Activated naive CD4-positive, alpha-beta T cell (primary cell): ENCODE results near the gene ACAP3.
"Not testable (repeated sequence)": the region's sequence is repeated elsewhere in the genome, so short reads cannot be mapped to it uniquely, and the experiment has no call there.

Source experiments
- DNase-seq, 4 experiments: peaks; one replicate each; lab custom pipeline; 2025; lab: John Stamatoyannopoulos, UW

ACAP3 gene

DNA sequence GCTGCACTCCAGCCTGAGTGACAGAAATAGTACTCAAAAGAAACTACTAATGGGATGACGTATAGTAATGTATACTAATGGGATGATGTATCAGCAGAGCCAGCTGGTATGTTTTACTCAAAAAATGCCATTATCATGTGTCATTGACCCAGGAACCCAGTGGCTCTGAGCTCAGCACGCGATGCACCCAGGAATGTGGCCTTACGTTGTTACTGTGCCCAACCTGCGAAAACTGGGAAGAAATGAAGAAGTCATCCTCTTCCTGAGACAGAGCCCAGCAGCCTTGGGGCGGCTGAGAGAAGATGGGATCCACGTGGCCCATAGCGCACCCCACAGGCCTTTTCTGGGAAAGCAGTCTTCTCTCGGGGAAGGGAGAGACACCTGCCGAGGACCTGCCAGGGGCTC is 42.9 kb downstream of the ACAP3 start:
- no peak for DNase-seq

DNA sequence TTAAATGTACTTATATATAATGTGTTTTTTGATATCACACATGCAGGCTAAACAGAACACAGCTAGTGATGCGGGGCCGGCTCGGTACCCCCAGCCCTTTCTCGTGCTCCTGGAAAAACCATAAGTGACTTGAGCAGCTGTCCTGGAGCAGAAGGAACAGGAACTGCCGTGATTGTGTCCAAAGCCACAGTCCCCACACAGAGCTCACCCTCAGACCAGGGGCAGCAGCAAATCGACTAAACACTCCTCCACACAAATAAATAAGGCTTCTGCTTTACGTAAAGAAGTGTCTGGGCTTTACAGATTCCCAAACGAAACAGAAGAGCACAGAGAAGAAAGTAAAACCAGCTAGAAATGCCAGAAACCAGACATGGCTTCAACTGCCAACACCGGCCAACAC is 43.7 kb downstream of the ACAP3 start:
- DNase-seq = no peak

DNA sequence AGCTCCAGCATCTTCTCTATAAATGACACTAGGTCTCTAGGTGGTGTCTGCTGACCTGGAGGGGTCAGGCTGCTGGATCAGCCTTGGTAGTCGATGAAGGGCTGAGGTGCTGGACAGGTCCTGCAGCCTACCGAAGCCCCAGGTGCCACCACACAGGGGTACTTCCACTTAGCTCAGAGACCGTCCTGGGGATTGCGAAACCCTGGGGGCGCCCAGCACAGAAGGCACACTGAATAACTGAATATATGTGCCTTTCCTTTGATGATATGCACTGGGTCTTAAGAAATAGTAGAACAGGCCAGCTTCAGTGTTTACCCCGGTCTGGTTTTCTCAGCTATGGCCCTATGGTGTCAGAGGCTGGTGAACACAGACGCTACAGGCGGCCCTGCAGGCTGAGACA is 45.0 kb downstream of the ACAP3 start:
- no peak for DNase-seq

DNA sequence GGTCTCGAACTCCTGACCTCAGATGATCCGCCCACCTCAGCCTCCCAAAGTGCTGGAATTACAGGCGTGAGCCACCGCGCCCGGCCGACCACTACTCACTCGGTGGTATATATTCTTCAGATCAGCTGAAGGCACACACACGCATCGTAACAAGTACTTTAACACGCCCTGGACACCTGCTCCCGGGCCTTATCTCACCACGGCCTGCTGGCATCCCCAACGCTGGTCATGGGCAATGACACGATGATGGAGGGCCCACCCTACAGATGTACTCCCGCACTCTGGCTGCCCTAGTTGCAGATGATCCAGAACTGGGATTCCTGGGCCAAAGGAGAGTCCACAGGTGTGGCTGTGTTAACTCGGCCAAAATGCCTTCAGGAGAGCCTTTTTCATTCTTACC is 45.7 kb downstream of the ACAP3 start:
- DNase-seq = no peak

DNA sequence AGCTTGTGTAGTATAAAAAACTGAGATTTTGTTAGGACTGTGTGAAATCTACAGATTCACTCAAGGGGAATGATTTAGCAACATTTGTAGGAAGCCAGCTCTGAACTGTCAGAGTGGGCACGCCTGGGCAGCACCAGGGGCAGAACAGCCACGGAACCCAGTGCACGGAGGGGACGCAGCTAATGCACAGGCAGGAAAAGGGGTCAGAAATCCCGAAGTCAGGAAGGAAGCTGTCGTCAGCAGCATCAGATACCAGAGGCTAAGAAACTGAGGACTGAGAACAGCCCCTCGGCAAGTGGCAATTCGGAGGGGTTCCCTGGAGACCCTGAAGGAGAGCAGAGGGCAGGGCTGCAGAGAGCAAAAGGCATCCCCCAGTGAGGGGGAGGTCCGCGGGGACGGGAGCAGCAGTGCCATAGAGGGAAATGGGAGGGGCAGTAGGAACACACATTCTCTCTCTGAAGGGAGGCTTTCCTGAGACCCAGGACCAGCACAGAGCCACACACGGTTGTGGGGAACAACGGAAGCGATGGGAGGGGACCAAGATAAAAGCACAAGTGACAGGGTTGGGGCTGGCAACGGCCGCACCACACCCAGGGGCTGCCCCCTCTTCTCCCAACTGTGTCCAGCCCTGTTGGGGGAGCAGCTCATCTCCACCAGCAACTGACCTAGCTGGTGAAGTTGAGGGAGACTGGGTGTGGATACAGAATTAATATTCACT is 46.7 kb downstream of the ACAP3 start:
- no peak for DNase-seq

DNA sequence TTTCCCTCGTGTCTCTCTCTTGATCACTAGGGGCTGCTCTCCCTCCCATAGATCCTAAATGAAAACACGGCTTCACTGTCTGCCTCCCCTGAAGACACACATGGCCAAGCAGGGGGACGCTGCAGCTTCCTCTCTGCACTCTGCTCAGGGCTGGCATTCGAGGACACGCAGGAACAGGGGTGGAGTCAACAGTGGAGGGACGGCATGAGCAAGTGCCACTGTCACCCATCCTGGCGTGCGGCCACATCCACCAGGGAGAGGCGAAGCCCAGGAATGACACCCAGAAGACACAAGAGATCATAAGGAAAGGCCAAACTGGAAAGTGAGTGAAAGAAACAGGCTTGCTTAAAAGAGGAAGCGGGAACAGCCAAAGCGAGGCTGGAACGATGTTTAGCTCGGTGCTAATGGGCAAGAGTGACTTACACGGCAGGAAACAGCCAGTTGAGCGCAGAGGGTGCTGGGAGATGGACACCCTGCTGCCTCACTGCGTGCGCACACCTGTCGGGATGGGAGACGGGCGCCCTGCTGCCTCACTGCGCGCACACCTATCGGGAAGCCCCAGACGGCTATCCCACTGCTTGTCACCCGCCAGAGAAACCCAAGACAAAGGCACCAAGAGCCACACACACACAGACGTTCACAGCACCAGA is 47.7 kb downstream of the ACAP3 start:
- no peak for DNase-seq

DNA sequence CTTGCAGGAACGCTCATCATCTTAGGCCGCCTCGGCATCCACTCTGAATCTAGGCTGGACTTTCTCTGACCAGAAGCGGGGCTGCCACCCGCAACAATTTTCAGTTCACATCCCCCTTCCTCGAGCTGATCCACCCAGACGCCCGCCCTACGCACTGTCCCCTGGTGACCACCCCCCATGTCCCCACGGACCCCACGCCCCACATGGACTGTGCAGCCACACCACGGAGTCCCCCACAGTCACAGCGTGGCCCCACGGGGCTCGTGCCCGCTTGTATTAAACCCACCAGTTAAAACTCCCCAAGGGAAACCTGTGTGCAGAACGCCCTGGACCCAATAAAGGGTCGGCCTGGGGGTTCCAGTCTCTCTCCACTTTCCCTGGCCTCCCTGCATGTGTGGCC is 48.2 kb downstream of the ACAP3 start:
- DNase-seq = no peak

DNA sequence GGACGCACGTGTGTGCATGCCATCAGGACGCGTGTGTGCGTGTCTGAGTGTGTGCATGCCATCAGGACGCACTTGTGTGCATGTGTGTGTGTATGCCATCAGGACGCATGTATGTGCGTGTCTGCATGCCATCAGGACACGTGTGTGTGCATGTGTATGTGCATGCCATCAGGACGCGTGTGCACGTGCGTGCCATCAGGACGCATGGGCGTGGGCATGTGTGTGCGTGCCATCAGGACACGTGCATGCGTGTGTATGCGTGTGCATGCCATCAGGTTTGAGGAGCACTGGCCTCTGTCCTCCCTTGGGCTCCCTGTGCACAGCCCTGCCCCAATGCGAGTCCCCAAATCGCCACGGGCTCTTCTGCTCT is 48.6 kb downstream of the ACAP3 start:
- DNase-seq = no peak

DNA sequence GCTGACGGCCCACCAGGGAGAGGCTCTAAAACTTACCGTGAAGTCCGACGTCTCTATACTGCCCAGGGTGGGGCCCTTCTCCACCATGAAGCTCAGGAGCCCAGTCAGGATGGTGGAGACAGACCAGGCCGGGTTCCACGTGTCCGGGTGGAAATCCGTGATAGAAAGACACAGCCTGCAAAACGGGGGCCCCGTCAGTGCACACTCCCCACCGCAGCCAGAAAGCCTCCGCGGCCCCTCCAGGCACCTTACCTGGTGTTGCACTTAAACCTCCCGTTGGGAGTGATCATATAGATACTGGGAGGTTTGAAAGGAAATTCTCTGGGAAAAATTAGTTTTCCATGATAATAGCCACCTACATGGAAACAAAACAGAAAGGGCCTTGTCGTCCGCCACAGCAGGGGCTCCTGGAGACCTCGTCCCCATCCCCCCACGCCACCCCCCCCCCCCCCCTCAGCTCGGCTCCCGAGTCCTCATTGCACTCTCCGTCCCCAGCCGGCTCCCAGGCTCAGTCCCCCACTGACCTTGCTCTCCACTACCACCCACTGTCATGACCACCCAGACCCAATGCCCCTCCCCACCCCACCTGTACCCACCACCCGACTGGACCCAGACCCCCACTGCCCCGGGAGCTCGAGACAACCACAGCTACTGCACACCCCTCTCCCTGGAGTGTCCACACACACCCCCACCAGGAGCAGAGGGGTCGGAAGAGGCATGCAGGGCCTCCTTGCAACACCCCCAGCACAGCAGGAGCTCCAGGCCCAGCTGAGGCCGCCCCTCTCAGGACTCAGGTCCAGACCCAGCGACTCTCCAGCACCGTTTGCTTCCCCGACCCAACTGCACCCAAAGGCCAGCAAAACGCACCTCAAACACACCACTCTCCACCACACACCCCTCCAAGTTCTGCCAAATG is 50.5 kb downstream of the ACAP3 start:
- DNase-seq = no peak

DNA sequence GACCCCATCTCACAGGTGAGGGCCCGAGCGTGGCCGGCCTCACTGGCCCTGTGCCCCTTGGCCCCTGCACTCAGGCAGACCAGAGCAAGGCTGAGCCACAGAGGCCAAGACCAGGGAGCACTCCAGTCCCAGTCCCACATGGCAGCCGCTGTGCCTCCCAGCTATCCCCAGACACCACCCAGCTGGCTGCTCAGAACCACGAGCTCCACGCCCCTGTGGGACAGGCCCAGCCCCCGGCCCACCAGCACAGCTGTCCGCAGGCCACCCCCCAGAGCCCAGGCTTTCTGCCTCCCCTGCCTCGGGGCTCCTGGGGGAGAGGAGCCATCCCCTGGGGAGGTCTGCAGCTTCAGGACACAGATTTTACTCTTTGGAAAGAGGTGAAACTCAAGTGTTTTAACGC is 52.1 kb downstream of the ACAP3 start:
- no peak for DNase-seq

DNA sequence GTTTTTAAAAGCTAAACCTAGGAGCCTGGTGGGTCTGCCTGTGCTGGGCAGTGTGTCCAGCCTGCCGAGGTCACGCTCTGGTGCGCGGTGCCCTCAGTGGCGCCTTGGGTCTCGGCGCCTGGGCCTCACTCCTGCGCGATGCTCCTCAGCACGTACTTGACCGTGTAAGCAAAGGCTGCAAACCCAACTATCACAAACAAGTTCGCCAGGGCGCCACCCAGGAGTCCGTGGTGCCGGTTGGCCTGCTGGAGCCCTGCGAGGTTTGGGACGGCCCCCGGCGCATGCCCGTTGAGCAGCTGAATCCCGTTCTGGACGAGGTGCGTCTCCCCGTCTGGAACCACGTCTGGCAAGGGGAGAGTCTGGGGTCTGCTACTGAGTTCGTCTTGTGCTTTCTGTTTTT is 52.7 kb downstream of the ACAP3 start:
- no peak for DNase-seq

DNA sequence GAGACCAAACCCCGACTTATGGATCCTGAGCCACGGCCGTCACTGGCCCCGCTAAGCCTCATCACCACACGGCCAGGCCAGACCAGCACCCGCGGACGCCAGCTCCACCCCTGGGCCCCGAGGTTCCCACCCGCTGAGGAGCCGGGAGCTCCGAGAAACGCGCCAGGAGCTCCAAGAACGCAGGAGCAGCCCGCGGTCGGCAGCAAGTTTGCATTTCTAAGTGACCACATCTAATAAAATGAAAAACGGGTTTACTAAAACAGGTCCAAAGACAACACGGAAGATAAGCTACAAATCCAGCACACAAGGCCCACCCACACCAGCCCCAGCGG is 53.1 kb downstream of the ACAP3 start:
- DNase-seq = no peak

DNA sequence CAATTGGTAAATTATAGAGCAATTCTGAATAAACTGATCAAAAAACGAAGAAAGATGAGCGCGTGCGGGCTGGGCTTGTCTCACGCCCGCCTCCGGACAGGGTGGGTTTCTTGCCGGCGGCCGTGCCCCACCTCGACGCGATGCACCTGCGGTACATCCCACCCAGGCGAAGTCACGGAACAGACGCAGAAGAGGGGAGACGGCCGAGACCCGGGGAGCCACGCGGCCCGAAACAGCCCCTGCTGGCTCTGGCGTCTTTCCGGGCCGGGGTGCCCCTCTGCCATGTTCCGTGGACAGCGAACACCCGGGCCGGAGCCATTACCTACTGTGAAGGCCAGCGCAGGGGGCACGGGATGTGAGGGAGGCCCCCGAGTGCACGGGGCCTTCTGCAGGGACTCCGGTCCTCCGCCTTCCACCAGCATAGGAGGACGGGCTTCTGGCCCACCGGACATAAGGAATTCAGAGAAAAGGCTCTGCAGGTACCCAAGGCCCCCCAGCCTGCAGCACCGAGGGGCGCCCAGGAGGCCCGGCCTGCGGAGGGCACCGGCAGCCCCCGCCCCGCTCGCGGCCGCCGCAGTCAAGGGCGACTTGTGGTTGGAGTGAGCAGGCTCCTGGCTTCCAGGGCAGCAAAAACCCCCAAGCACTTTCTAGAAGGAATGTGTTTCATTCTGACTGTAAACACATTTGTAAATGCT is 53.6 kb downstream of the ACAP3 start:
- DNase-seq = no peak

DNA sequence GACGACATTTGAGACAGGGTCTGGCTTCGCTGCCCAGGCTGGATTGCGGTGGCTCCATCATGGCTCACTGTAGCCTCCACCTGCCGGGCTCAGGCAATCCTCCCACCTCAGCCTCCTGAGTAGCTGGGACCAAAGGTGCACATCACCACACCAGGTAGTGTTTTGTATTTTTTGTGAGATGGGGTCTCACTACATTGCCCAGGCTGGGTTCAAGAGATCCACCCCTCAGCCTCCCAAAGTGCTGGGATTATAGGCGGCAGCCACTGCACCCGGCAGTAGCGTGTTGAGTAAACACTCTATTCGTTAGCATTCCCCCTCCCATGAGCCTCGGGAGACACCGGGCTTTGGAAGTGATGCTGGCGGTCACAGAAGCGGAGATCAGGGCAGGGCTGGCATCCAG is 54.4 kb downstream of the ACAP3 start:
- no peak for DNase-seq

DNA sequence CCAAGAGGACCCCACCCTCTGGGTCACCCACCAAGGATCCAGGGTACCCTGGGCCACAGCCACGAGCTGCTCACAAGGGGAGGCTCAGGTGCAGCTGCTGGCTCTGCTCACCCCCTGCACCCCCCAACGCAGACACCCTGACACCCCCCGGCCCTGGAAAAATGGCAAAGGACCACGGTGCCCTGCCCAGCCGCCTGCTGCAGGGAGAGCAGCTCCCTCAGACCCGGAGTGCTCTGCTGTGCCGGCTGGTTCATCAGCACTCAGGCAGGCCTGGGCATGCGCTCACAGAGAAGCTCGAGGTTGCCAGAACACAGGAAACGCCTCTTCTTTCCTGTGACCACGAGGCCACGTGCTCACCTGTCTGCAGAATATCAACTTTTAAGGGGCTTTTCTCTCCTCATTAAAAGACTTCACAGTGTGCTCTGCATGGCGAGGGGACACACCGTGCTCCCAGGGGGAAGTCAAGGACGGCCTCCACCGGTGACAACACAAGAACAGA is 56.9 kb downstream of the ACAP3 start:
- DNase-seq = peak in 3 of 4 experiments; percentile 26 to 66 (median 34)

DNA sequence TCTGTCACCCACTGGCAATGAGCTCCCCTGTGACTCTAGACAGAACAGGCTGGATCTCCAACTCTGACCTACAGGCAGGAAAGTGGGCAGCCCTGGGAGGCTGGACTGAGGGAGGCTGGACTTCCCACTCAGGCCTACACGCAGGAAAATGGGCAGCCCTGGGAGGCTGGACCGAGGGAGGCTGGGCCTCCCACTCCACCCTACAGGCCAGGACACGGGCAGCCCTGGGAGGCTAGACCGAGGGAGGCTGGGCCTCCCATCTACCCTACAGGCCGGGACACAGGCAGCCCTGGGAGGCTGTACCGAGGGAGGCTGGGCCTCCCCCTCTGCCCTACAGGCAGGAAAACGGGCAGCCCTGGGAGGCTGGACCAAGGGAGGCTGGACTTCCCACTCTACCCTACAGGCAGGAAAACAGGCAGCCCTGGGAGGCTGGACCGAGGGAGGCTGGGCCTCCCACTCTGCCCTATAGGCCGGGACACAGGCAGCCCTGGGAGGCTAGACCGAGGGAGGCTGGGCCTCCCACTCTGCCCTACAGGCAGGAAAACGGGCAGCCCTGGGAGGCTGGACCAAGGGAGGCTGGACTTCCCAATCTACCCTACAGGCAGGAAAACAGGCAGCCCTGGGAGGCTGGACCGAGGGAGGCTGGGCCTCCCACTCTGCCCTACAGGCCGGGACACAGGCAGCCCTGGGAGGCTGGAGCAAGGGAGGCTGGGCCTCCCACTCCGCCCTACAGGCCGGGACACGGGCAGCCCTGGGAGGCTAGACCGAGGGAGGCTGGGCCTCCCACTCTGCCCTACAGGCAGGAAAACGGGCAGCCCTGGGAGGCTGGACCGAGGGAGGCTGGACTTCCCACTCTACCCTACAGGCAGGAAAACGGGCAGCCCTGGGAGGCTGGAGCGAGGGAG is 59.5 kb downstream of the ACAP3 start:
- DNase-seq = not testable (repeated sequence)

DNA sequence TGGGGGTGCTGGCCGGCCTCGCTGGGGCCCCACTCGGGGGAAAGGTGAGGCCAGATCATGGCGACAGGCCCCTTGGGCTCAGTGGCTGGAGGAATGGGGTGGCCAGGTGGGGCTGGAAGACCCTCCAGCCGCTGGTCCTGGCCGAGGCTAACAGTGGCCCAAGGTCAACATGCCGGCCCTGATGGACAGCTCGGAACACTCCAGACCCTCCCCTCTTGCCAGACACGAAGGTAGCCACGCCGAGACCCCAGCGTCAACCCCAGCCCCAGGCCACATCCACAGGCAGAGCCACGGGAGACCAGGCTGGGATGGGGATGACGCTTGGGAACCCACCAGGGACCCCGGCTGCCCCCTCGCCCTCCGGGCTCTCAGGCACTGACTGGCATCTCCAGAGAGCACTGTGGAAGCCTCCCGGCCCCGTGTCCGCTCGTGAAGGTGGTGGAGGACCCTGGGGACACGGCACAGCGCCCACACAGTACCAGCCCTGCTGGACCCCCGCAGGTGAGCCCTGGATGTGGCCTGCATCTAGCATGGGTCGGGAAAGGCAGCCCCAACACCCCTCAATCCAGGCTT is 60.3 kb downstream of the ACAP3 start:
- no peak for DNase-seq

DNA sequence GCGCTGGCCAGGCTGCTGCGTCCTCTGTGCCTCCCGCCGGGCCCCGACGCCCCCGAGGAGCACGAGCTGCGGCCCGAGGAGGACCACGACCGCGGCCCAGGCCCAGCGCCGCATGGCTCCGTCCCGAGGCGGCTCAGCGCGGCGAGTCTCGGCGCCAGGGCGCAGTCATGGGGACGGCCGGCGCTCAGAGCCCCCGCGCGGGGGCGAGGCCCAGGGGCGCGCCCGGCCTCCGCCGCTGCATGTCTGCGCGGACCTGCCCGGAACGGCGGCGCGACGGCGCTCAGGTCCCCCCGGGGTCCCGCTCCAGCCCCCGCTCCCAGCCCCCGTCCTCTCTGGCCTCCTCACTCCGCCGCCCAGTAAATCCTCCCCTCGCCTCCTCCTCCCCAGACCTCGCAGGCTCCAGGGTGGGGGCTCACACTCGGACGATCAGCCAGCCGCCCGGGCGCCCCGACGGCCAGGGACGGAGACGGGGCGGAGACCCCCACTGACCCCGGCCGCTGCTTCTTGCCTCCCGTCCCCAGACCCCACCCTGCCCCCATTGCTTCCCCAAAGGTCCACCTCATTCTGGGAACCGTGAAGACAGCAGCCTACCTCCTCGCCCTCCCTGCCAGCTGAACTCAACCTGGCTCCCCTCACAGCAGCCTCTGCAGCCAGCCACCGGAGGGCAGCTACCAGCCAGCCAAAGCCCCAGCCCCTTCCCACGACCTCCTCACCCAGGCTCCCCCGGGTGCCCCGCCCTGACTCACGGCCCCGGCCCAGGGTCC is 61.0 kb downstream of the ACAP3 start, which contains the start of gene C1QTNF12:
Gene C1QTNF12, minus strand, starts transcription at position 146 of the 764 bp plus-strand sequence. Its CDS starts 32 bp downstream, at position 114.
- no peak for DNase-seq

DNA sequence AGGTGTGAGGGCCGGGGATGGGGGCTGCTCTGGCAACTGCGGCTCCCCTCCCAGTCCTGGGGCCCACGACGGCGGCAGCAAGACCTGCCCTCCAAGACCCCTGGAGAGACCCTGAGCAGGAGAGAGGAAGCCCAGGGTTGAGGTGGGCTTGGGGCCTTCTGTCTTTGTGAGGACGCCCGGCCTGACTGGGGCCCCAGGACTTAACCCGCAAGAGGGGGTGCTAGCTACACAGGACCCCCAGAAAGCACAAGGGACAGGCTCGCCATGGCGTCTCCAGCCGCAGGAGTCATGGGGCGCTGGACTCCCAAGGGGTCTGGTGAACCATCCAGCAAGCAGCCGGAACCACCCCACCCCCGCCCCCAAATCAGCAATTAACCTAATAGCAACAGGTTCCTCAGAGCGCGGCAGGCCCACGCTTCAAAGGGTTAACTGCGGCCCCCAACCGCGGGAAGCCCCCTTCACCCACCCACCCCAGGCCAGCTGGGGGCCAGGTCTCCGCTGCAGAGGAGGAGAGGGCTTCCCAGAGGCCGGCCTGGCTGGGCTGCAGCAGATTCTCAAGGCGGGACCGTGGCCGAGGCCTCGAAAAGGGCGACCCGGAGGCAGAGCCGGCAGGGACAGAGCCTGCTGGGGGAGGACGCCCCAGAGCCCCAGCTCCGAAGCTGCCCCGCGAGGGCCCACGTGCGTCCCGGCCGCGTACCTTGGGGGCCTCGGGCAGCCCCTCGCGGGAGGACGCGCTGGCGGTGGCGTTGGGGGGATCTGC is 61.7 kb downstream of the ACAP3 start:
- no peak for DNase-seq
